GM21447 (cell line): ENCODE data around the gene BIRC7.

ENCODE experiments used
- ATAC-seq: cut with Tn5 transposase; IDR thresholded peaks from one replicate; pipeline ENCODE4 v1.9.1; 2021; ENCODE audit not compliant: unreplicated experiment

Gene BIRC7

DNA sequence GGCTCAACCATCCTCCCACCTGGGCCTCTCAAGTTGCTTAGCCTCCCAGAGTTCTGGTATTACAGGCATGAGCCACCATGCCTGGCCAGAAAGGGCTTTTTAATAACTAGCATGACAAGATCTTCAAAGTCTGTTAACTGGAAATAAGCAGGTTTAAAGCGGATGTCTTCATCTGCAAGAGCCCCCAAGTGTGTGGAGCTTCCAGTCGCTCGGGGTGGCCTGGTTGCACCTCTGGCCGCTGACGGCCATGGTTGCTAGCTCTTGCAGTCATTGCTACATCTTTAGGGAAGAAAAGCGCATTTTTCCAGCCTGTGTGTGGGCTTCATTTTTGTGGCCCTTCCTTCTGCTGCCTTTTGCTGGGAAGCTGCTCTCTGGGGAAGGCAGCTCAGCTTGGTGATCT is 44.7 kb downstream of the BIRC7 start:
- ATAC-seq = no peak

DNA sequence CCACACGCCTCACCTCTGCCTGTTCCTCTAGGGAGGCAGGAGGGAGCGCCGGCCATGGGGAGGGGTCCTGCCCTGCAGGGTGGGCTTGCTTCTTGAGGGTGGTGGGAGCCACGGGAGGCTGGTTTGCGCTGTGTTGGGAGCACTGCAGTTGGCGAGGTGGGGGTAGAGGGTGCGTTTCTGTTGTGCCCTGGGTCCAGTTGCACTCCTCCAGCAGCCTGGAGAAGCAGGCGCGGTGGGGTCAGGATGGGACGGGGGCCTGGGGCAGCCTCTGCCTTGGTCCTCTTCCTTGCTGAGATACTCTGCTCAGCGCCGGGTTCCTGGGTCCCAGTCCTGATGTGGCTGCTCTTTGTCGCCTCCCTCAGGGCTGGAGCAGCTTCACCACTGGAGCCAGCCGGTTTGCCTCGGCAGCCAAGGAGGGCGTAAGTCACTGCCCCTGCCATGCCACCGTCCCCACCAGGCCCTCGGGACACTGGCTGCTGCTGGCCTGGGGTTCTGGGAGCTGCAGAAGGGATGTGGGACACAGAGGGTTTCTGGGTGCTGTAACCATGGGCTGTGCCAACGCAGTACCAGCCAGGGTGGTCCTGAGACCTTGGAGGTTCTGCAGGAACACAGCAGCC is 45.3 kb downstream of the BIRC7 start:
- ATAC-seq = no peak

DNA sequence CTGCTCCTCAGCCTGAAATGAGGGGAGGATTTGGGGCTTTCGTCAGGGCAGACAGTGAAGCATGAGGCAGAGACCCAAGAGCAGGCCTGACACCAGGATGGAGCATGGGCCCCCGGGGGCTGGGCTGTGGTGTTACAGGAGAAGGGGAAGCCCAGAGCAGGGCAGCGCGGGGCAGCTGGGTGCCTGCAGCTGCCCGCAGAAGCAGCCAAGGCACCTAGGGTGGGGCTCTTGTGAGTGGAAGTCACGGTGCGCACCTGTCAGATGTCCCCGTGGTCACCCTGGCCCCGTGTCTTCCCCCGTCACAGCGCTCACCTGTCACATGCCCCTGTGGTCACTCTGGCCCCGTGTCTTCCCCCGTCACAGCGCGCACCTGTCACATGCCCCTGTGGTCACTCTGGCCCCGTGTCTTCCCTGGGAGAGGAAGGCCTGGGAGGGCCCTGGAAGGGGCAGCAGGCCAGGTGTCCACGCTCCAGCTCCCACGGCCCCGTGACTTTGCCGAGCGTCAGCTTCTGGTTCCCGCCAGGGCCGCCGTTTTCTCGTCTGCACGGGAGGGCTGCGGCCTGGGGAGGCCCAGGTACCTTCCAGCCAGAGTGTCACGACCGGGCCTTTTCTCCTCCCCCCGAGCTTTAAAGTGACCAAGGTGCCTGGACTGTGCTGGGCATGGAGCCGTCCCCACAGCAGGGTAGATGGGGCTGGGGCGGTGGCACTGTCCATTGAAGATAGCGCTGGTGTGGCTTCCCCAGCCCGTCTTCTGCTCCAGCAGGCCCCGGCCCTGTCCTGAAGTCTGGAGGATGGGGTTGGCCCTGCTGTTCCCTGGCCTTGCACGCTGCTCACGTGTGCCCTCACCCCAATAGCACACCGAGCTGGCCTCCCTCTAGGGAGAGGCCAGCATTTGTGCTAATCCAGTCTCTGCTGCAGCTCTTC is 46.3 kb downstream of the BIRC7 start:
- ATAC-seq = no peak

DNA sequence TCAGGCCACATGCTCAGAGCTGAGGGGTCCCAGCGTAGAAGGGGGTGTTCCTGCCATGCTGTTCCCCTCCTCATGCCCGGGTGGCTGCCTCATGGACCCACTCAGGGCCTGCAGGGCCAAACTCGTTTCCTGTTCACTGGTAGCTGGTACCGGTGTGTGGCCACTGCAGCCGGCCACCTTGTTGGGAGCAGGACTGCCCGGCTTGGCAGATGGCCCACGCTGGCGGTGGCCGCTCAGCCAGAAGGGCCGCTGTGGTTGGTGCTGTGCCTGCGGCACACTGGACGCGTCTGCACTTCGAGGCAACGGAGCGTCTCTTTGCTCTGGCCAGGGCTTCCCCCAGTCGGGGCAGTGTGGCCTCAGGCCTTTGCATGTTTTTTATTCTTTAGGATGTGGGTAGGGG is 47.2 kb downstream of the BIRC7 start:
- no peak for ATAC-seq

GRCh38 chr20:63283397-63284082 is 47.8 kb downstream of the BIRC7 start:
- no peak for ATAC-seq

- ATAC-seq = no peak
Observed at GRCh38 chr20:63284083-63284440, 48.4 kb downstream of the BIRC7 start.

- no peak for ATAC-seq
Observed at GRCh38 chr20:63284544-63284949, 48.8 kb downstream of the BIRC7 start.

GRCh38 chr20:63284981-63285524 is 49.3 kb downstream of the BIRC7 start:
- no peak for ATAC-seq

DNA sequence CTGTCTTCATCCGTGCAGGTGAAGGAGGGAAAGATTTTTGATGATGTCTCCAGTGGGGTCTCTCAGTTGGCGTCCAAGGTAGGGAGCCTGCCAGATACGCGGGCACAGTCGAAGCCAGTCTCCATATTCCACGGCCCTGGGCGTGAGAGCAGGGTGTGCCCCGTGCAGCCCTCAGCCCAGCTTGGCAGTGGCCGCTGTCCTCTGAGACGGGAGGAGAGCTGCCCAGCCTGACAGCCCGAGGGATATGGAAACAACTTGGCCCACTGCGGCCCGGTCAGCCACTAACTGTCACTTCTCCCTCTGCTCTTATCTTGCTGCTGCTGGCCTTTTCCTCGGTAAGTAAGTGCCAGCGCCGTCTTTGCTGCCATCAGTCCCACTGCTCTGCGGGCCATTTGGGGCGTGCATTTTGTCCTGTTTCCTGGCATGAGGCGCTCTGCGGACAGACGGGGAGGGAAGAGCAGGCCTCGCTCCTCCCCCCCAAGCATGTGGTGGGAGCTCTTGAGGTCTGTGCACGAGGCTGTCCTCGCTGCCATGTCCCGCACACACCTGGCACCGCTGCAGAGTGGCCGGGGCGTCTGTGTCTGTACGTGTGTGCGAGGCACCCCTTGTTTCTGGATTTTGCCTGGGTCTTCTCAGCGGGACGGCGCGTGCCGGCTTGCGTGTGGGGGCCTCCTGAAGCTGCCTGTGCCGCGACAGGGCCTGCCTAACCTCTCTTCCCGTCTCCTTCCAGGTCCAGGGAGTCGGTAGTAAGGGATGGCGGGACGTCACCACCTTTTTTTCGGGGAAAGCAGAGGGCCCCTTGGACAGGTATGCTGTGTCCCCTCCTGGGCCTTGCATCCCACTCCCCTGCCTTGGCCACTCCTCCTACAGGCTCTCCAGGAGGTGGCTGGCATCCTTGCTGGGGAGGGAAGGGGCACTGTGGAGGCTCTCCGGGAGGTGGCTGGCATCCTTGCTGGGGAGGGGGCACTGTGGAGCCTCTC is 50.2 kb downstream of the BIRC7 start:
- ATAC-seq = no peak

DNA sequence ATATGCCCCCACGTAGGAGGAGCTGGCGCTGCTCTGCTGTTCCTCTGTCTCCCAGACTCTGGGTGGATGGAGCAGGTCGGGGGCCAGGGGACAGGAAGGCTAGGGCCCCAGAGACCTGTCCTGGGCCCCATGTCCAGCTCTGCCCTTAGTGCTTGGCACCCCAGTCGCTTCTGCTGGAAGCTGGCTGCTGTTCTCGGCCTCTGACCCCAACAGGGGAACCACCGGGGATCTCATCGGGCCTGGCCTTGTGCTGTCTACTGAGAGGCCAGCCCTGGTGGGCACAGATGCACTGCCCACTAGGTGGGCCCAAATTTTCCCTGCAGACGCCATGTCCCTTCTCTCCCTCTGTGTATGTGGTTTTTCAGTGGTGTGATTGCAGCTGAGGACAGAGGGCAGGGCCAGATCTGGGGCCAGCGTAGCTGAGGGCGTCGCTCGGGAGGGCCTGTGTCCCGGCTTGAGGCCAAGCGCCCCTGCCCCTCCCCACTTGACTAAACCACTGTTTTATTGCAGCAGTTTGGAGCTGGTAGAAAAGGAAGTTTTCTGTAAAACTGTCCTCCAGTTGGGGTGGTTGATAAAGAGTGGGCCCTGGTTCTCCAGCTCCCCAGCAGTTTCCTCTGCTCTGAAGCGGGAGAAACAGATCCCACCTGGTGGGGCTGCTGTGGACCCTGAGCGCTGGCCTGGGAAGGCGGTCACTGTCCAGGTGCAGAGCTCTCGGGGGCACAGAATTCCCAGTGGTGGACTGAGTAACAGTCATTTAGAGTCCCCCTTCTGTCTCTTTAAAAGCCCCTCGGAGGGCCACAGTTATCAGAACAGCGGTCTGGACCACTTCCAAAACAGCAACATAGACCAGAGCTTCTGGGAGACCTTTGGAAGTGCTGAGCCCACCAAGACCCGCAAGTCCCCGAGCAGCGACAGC is 51.3 kb downstream of the BIRC7 start:
- no peak for ATAC-seq

- ATAC-seq = no peak
Observed at GRCh38 chr20:63287697-63288580, 52.2 kb downstream of the BIRC7 start.

DNA sequence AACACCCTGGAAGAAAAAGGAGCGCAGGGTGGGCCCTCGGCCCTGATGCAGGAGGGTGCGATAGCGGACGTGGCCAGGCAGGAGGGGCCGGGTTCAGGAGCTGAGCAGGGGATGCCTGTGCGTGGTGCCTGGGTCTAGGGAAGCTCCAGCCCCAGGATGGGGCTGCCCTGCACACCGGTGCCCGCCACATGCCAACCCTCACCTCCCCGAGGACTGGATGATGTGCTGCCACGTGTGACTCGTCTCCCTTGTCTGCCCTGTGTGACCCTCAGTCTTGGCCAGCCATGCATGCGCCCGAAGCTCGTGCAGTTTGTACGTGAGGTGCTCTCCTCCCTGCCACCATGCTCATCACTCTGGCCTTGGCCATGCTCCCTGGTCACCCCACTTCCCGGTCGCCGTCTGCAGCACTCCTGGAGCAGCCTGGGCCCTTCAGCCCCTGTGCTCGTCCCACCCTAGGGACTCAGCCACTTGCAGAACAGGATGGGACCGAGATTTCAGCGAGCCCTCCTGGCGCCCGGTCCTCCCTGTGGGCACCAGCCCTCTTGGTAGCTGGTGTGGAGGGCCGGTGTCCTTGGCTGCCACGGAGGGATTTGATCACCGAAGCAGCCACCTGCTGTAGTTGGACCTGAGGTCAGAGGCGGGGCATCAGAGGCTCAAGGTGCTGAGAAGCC is 53.0 kb downstream of the BIRC7 start:
- ATAC-seq = no peak

- ATAC-seq = no peak
Observed at GRCh38 chr20:63289311-63290135, 53.8 kb downstream of the BIRC7 start.
